Lung (tissue), 12 donors: ENCODE data around the gene ITPK1. TPM values are rescaled to one million over a fixed set of nuclear protein-coding genes. Genes with fewer than 3 reads are reported as not detected.

ENCODE experiments used
- ATAC-seq: fragments of 200-7000 bp; cut with Tn5 transposase; one replicate; pipeline ENCODE4 v1.9.1; 2020; ENCODE audit warnings: moderate number of reproducible peaks; ENCODE audit not compliant: insufficient read depth, low FRiP score
- DNase-seq, 3 donors: peaks; one replicate each; pipeline ENCODE4 v3.0.0-alpha.2; 2013 to 2017
- H3K27ac ChIP-seq, 2 donors: one replicate each; pipeline ENCODE4 v1.5.1; 2013; ENCODE audit warnings: mild to moderate bottlenecking in 2 of 2, moderate library complexity in 2 of 2, control low read depth in 1 of 2, inconsistent platforms in 1 of 2, low read depth in 1 of 2, low read length in 1 of 2
- H3K27me3 ChIP-seq, 3 donors: one replicate each; pipeline ENCODE4 v1.5.1; 2013; ENCODE audit warnings: low read length in 2 of 3; ENCODE audit not compliant: control insufficient read depth in 3 of 3, insufficient read depth in 3 of 3
- H3K36me3 ChIP-seq, 4 donors: one replicate each; pipeline ENCODE4 v1.5.1; 2013; ENCODE audit warnings: low read length in 4 of 4, mild to moderate bottlenecking in 1 of 4, moderate library complexity in 1 of 4; ENCODE audit not compliant: control insufficient read depth in 4 of 4, insufficient read depth in 4 of 4
- H3K4me1 ChIP-seq, 5 donors: one replicate each; pipeline ENCODE4 v1.5.1; 2013; ENCODE audit warnings: low read length in 5 of 5, mild to moderate bottlenecking in 2 of 5, moderate library complexity in 1 of 5; ENCODE audit not compliant: control insufficient read depth in 5 of 5, insufficient read depth in 5 of 5
- H3K4me3 ChIP-seq: one replicate; pipeline ENCODE4 v1.5.1; 2013; ENCODE audit warnings: mild to moderate bottlenecking, control low read depth, moderate library complexity
- H3K9ac ChIP-seq, 2 donors: one replicate each; pipeline ENCODE4 v1.5.1; 2013; ENCODE audit warnings: low read length in 2 of 2, control low read depth in 1 of 2; ENCODE audit not compliant: insufficient read depth in 1 of 2
- H3K9me3 ChIP-seq, 4 donors: one replicate each; pipeline ENCODE4 v1.5.1; 2013; ENCODE audit warnings: low read length in 3 of 4, mild to moderate bottlenecking in 1 of 4, moderate library complexity in 1 of 4; ENCODE audit not compliant: control insufficient read depth in 4 of 4, insufficient read depth in 3 of 4
- CTCF ChIP-seq: IDR thresholded peaks from 2 replicates; pipeline ENCODE4 v1.5.1; 2012; ENCODE audit warnings: mild to moderate bottlenecking; ENCODE audit errors: control extremely low read depth, extremely low read depth
- WGBS, 2 donors: extraction: QIAGEN DNeasy Blood & Tissue Kit; methylation state at CpG; one replicate each; pipeline ENCODE4 v1.1.7; 2013; 5-methylcytosine and 5-hydroxymethylcytosine counted together
- polyA plus RNA-seq, 2 donors: library from polyadenylated mRNA; stranded (reverse); fragments of 200-250 nt; gene quantifications; one replicate each; pipeline ENCODE4 v1.2.1, GENCODE V29; 2013
- total RNA-seq, 2 donors: library from RNA; depleted of rRNA in 1 of 2; stranded (reverse); fragments of >200 nt in 1 of 2; gene quantifications; one replicate each; pipeline ENCODE4 v1.2.1, GENCODE V29; 2014 to 2021
- donor health status: control.
- donor health status: control.
- donor health status: Bipolar disorder and iron deficiency.
- donor health status: healthy.
- donor health status: DM: yes; HTN: yes; CAD: no.

ITPK1 gene
- total and polyA plus RNA-seq, 4 donors: 17.5 to 99.4 (median 45.3) TPM

GRCh38 chr14:92940543-92940942, 175.2 kb downstream of the ITPK1 start:
- Histone ChIP-seq H3K27ac (no peak overlapping the region), H3K36me3 (peaks cover 0 to 52% (median 0%) of the 10 kb centered on the region in 4 donors)

GRCh38 chr14:92939699-92940098, 176.0 kb downstream of the ITPK1 start:
- H3K4me3 ChIP-seq: no peak overlapping the region
- H3K27ac ChIP-seq: no peak overlapping the region
- TF ChIP-seq CTCF: no peak
- no peak for DNase-seq
- no peak overlapping the region for H3K9ac ChIP-seq
- no peak for ATAC-seq
- H3K9me3 ChIP-seq: no peaks in the 10 kb centered on the region
- H3K36me3 ChIP-seq: peaks cover 0 to 49% (median 0%) of the 10 kb centered on the region in 4 donors
- H3K4me1 ChIP-seq: no peaks in the 10 kb centered on the region
- 74 to 81% methylated on average over 12 of the region's 12 CpGs for whole genome bisulfite sequencing, 2 donors
- no peaks in the 10 kb centered on the region for H3K27me3 ChIP-seq

More at GRCh38 chr14:92940543-92940942, 175.2 kb downstream of the ITPK1 start:
- Histone ChIP-seq H3K4me3 (no peak overlapping the region), H3K4me1 (no peaks in the 10 kb centered on the region), H3K9ac (no peak overlapping the region), H3K9me3 (no peaks in the 10 kb centered on the region), H3K27me3 (no peaks in the 10 kb centered on the region)
- no peak for TF ChIP-seq CTCF
- 84 to 93% methylated on average over 11 of the region's 11 CpGs for WGBS, 2 donors
- ATAC-seq: no peak
- no peak for DNase-seq

DNA sequence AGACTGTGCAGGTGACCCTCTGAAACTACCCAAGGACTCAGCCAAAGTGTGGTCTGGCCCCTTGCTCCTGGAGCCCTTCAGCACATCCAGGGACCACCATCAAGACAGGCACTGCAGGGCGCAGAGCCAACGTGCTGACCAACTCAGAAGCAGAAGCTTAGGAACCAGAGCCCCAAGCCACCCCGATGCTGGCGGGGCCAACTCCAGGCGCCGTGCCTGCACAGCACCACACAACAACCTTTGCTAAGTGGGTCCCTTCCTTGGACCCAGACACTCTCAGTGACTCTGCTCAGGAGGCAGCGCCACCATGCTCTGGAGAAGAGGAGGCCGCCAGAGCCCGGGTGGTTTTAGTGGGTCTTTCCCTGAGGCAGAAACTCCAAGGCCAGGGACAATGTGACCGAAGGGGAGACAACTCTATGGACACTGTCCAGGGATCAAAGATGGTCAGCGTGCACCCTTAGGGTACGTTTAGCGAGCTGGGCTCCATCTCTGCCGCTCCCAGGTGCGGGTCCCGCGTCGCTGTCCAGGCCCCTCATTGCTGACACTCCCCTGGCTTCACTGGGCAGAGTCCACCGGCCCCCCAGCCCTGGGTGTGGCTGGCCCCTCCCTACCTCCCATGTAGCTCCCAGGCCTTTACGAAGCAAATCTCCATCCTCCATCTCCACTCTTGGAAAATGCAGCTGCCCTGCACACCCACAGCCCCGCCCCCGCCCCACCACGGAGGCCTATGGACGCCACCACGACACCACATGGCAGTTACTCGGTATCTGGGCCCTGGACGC, 176.6 kb downstream of the ITPK1 start:
- ATAC-seq (no peak), DNase-seq (no peak)
- Histone ChIP-seq H3K27ac (no peak overlapping the region), H3K4me1 (no peaks in the 10 kb centered on the region), H3K4me3 (no peak overlapping the region), H3K9ac (no peak overlapping the region), H3K27me3 (no peaks in the 10 kb centered on the region), H3K9me3 (no peaks in the 10 kb centered on the region), H3K36me3 (peaks cover 0 to 50% (median 0%) of the 10 kb centered on the region in 4 donors)
- no peak for TF ChIP-seq CTCF
- 90 to 92% methylated on average over 27 of the region's 27 CpGs for WGBS, 2 donors
